GM19043 (cell line): ENCODE results near the gene LIN52.
A peak's percentile ranks its signal among the peaks of the same experiment; 100 is the strongest.

Source experiments
- ATAC-seq: cut with Tn5 transposase; IDR thresholded peaks from one replicate; pipeline ENCODE4 v1.9.1; 2021; ENCODE audit warnings: low read depth; ENCODE audit not compliant: unreplicated experiment

LIN52 gene, protein sequence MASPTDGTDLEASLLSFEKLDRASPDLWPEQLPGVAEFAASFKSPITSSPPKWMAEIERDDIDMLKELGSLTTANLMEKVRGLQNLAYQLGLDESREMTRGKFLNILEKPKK

DNA sequence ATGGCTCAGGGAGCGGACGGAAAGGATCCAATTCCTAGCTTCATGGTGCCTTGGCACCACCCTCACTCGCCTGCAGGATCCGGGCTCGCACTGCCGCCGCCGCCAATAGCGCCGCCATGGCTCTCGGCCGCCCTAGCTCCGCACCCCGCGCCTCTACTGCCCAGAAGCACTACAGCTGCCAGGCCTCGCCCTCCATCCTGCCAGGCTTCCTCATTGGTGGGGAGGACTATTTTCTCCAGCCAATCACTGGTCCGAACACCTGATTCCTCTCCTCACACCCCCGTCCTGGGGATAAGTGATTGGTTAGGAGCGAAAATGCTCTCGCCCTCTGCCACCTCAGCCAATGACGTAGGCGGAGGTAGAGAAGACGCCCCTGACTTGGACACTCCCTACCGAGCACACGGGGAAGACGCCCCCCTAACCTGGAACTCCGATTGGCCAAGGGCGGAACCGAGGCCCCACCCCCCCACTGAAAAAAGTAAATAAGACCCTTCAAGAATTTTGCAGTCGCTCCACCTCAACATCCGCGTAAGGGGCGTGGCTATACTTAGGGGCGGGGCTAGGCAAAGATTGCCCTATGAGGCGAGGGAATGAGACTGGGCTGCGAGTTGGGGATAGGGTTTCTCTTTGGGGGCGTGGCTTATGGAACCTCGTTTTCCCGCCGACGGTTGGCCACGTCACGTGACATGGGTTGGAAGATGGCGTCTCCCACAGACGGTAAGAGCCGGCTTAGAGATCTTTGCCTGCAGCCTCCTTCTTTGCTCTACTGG, at the start of gene LIN52, which contains the start of gene ALDH6A1:
TSS of gene LIN52 (plus strand) at position 680 of the 770 bp plus-strand sequence. CDS start at position 699, 19 bp downstream.
TSS of gene ALDH6A1 (minus strand) at position 177 of the 770 bp plus-strand sequence. CDS start at position 118, 59 bp downstream.
- peak; percentile 91 for ATAC-seq

DNA sequence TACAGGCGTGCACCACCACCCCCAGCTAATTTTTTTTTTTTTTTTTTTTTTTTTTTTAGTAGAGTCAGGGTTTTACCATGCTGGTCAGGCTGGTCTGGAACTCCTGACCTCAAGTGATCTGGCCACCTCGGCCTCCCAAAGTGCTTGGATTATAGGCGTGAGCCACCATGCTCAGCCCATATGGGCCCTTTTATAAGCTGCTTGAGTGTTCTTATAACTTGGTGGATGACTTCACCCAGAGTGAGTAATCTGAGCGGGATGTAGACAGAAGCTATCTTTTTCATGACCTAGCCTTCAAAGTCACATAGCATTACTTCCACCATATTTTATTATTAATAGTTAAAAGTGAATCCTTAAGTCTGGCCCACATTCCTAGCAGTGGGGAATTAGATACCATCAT, 49.2 kb upstream of the LIN52 start:
- no peak for ATAC-seq

DNA sequence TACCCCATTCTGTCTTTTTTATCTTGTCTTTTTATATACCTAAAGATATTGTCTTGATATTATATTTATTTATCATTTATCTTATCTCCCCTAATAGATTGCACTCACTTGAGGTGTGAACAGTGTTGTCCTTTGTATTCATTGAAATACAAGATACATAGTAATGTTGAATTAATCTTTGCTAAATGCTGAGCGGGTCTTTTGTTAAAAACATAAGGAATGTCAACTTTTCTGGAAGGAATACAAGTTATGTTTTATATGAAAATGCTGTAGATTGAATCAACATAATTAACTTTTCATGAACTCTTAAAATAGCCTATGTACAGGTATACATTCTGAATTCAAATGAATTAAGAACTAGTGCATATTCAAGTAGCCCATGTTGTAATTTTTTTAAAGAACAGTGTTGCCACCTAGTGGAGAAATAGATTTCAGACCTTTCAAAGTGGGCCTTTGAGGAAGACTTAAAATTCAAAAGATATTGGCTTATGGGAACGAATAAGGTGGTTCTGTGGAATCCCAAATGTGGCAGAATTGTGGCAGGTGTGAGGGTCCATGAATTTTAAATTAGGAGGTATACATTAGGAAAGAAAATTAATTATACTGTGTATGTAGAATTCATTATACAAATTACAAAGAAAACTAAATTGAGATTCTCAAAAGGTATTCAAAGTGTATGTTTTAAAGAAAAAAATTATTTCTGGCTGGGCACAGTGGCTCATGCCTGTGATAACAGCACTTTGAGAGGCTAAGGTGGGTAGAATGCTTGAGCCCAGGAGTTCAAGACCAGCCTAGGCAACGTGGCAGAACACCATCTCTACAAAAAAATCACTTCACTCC, 46.5 kb upstream of the LIN52 start:
- ATAC-seq: no peak

DNA sequence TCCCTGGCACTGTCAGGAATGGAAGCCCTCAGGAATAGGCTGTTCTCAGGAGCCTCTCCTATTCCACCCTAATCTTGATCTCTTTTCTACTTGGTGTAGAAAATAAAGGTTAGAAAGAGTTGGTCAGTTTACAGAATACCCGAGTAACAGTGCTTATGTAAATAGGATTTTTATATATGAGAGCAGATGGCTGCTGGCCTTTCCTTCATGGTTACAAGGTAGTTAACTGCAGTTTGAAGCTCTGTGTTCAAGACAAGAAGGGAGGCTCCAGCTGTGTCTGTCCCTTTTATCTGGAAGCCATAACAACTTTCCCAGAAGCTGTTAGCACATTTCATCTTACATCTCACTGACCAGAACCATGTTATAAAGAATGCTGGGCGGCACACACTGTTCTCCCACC, 42.5 kb upstream of the LIN52 start:
- no peak for ATAC-seq

DNA sequence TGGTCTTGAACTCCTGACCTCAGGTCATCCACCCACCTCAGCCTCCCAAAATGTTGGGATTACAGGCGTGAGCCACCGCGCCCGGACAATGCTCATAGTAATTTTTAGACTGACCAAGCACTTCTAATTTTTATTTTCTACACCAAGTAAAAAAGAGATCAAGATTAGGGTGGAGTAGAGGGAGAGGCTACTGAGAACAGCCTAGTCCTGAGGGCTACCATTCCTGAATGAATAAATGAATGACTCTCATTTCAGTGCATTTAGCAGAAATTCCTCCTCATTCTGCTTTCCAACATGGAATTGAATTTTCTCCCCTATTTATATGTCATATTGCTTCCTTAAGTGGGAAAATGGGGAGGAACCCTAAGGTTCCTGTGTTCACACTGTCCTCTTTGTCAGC, 39.2 kb upstream of the LIN52 start:
- ATAC-seq: no peak

DNA sequence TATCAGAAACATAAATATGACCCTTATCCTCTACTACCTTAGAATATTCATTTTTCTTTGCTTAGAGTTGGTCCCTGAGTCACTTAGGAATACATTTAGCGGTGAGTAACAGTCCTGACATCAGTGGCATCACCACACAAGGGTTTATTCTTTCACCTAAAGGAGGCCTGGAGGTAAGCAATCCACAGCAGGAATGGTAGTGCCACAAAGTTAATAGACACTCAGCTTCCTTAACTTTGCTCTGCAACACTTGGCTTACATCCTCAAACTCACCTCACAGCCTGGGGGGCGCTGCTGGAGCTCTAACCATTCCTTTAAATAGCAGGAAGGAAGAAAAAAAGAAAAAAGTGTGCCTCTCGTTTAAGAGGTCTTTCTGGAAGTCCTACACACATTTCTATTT, 36.5 kb upstream of the LIN52 start:
- ATAC-seq: no peak

DNA sequence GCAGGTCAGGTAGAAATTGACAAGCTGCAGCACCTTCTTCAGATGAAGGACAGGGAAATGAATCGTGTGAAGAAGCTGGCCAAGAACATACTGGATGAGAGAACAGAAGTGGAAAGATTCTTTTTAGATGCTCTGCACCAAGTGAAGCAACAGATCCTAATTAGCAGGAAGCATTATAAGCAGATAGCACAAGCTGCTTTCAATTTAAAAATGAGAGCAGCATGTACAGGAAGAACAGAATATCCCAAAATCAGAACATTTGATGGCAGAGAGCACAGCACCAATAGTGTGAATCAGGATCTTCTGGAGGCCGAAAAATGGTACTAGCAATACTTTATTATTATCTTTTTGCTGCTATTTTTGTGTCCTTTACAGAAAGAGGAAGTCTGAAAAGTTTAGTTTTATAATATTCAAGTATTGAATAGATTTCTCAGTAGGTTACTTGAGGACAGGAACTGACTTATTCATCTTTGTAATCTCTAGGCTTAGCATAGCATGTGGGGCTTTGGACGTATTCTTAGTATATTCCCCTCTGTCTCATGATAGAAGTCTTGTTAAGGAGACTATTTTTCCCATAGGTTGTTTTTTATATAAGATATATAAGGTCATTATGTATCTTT, 34.8 kb upstream of the LIN52 start:
- ATAC-seq: no peak

DNA sequence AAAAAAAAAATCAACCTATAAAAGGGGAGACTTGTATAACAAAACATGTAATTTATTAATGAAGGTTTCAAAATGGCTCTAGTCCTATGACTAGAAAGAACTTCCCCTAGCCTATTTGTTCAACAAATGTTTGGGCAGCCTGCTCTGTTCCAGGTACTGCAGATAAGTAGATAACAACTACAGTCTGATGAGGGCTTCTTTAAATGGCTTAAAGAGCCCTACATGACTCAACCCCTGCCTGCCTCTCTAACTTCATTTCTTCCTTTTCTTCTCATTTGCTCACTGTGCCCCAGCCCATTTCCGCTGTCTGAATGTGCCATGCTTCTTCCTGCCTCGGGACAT, 22.0 kb upstream of the LIN52 start:
- ATAC-seq: no peak

DNA sequence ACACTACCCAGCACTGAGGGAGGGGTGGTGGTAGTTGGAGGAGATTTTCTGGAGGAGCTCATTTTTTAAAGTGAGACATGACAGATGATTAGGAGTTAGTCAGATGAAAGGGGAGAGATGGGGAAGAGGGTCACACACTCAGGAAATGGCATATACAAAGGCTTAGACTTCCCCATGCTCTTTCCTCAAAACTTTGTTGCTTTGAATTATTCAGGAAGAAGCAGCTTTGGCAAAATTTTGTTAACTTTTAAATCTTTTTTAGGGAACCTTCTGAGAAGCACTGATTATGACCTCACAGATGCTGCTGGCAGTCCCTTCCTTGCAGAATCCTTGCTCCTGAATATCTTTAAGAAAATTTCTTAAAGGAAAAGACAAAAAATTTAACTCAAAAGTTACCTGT, 20.3 kb upstream of the LIN52 start:
- ATAC-seq: no peak

DNA sequence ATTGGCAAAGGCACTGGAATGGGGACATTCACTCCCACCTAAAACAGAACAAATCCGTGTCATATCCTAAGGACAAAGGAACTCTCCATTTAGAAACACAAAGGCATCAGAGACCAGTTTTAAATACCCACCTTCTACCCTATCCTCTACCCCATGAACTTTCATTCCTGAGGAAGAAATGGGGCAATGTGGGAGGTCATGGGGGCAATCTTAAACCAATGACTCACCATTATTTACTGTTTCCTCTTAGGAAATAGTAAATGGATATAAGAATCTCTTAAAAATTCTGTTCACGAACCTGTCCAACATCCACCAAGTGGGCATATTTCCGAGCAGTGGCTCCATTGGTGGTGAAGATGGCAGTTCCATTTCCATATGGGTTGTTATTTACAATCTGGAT, 19.9 kb upstream of the LIN52 start:
- no peak for ATAC-seq

DNA sequence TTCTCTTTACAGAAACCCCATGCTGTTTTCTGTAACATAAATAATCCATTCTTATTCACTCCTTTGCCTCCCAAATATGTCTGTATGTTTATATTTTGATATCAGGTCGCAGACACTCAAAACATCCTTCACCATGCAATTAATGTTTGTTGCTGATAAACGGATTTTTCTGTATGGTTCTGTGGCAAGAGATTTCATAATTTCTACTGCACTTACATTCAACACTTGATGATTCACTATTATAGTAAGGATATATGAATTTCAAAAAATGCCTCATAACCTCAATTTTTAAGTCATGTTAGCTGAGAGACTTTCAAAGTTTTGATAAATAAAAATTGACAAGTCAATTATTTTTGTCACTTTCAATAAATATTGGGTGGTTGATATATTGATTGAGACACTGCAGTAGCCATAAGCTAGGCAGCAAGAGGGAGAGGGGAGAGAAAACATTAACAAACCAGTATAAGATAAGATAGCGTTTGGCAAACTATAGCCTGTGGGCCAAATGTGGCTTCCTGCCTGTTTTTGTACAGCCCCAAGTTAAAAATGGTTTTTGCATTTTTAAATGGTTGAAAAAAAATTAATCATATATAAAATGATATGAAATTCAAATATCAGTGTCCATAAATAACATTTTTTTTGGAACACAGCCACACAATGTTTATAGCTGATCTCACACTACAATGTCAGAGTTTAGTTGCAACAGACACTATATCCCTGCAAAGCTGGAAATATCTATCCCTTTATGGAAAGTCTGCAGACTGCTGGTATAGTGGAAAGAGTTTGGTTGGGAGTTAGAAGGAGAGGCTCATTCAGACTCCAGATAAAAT, 18.8 kb upstream of the LIN52 start:
- ATAC-seq: no peak

DNA sequence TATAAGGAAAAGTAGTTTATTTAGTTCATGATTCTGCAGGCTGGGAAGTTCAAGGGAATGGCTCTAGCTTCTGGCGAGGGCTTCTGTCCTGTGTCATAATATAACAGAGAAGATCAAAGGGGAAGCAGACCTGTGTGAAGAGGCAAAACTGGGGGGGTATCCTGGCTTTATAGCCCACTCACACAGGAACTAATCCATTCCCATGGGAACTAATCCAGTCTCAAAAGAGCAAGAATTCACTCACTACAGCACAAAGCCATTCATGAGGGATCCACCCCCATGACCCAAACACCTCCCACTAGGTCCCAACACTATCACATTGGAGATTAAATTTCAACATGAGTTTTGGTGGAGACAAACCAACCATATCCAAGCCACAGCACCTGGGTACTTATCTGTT, 7.4 kb upstream of the LIN52 start:
- ATAC-seq: no peak

DNA sequence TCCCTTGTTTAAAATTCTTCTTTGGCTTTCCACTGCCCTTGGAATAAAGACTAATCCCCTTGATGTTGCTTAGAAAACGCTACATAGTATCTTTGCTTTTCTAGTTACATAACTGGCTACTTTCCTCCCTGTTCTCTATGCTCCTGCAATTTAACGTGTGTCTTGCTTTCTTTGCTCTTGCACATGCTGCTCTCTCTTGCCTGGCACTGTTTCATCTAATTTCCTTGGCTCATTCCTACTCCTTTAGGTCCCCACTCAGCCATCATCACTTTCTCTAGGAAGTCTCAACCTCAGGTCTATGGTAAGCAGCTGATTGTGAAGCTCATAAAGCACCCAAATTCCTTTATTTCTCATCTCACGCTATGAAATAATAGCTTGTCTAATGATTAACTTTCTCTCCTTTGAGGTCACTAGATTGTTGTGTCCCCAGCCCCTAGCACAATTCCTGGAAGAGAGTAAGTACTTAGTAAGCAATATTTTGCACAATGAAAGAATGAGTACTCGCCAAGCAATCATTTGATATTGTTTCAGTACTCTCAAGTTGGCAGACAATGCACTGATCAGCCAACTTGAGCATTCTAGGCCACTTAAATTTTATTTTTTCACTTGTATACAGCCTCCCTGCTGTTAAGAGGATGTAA, 3.8 kb upstream of the LIN52 start:
- ATAC-seq: no peak

DNA sequence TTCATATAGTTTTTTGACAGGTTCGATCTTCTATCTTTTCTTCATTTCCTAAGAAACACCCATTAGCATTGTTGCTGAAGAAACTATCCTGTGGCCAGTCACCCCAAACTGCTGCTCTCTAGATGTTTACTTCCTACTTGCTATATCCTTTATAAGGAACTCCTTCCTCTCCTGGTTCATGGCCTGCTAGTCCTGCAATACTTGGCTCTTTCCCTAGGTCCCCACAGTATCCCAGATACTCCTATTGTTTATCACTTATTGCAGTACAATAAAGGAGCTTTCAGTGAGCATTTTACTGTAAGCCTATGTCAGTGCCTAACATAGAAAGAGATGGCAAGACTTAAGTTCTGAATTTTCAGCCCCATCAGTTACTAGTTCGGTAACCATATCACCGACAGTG, 3.3 kb upstream of the LIN52 start:
- no peak for ATAC-seq

DNA sequence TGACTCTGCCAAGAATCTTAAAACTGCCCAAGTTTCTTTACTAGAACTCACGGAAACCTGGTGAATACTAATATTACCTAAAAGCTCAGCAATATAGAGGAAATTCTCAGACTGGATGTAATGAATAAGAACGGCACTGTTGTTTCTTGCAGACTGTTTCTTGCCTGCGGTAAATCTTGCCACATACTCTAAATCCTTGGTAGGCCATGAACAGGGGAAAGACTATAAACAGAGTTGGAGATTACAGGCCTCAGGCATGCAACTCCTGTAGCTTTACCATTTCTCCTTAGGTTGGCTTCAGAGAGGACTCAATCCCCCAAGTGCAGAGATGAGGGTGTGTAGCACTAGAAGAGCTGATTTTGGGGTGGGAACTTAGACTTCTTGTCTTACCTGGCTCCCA, 1.6 kb upstream of the LIN52 start:
- no peak for ATAC-seq

DNA sequence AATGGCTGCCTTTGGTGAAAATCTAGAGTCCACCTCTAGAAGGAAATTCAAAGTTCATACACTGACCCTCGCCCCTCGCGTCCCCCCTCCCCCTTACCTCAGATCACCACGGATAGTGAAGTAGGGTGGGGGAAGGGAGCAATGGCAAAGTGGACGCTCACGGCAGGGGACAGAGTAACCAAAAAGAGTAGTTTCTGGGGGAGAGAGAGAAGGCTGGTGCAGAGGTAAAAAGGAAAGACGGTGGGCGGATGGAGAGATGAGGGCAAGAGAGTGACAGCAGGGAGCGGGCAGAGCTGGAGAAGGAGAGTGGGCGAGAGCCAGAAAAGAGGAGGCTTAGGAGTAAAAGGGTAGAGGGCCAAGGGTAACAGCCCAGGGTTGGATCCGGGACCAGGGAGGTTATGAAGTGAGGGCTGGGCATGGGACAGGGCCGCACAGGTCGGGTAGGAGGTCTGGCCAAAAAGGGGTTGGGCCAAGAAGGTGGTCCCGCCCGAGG, 926 bp upstream of the LIN52 start:
- no peak for ATAC-seq

DNA sequence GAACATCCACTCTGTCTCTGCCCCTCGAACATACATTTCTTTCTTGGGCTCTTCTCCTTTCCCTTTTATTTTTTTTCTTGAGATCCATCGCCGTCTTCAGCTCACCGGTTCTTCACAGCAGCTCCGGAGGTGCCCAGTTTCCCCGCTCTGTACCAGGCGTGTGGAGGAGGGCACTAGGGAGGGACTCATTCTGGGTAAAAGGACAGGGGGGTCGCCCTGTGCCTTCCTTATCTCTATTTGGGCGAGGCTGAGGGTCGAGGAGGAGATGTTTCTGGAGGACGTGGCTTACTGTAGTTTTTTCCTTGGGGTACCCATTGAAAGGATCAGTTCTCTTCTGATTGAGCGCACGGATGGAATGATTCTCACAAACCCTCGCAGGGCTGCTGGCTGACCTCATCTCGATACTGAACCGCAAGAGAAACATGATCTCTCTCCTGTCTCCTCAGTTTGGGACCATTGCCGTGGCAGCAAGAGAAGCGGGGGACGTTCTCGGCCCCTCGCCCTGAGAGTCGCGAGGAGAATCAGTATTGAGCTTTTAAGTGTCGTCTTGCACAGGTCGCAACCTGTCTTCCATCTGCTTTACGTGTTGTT, 386 bp downstream of the LIN52 start:
- ATAC-seq: no peak

DNA sequence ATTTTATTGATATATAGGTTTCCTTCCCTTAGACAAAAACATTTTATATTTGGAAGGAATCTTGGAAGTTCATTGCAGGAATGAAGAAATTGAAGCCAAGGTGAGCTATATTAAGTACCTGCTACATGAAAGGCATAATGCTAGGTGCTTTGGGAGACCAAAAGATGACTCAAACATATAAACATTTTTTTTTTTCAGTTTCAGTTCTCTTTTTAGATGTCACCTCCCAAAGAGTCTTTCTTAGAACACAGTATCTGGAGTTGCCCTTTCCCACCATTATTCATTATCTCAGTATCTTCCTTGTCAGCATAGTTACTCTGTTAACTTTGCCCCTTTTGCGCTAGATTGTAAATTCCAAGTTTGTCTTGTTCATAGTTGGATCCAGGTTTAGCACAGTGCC, 1.1 kb downstream of the LIN52 start:
- ATAC-seq: no peak

DNA sequence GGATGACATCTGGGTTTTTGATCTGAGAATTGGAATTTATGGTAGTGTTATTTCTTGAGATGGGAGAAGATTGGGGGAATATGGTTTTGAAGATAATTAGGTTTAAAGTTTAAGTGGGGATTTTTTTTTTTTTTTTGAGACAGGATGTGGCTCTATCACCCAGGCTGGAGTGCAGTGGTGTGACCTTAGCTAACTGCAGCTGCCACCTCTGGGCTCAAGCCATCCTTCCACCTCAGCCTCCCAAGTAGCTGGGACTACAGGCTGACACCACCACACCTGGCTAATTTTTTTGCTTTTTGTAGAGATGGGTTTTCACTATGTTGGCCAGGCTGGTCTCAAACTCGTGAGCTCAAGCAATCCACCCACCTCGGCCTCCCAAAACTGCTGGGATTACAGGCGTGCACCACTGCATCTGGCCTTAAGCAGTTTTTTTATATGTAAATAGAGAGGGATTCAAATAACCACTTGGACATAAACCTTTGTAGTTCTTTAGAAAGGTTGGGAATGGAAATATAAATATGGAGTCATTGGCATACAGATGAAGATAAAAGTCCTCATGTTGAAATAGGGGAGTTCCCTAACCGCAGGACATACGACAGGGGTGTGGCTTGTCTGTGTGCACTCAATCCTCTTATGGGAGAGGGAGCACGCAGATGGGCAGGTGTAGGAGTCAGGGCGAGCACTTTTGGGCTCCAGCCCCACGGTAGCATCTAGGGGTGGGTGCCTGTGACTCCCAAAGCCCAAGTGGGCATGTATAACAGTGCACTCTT, 4.7 kb downstream of the LIN52 start:
- ATAC-seq: no peak
